Cardiac muscle cell (in vitro differentiated cells and primary cell): ENCODE measurements around the gene IFRD2. TPM values are rescaled to one million over a fixed set of nuclear protein-coding genes. Genes with fewer than 3 reads are reported as not detected.
"Not testable (repeated sequence)": the region's sequence is repeated elsewhere in the genome, so short reads cannot be mapped to it uniquely, and the experiment has no call there.

ENCODE experiments used
- DNase-seq, 2 donors: peaks; one replicate each; pipeline versions ENCODE4 v3.0.0 to v3.0.0-alpha.2; 2010 to 2017; ENCODE audit warnings: low read depth in 1 of 2, low spot score in 1 of 2
- H3K27ac ChIP-seq: fragments of 200-600 bp; sonication (generic); 2 replicates; pipeline ENCODE4 v1.5.1; 2016
- H3K27me3 ChIP-seq: fragments of 200-600 bp; sonication (generic); 2 replicates; pipeline ENCODE4 v1.6.0; 2016; ENCODE audit warnings: control low read depth
- H3K36me3 ChIP-seq: fragments of 200-600 bp; sonication (generic); 2 replicates; pipeline ENCODE4 v1.5.1; 2016; ENCODE audit warnings: control low read depth
- H3K4me1 ChIP-seq: fragments of 200-600 bp; sonication (generic); 2 replicates; pipeline ENCODE4 v1.8.1; 2017; ENCODE audit warnings: low read depth, mild to moderate bottlenecking, mixed run types
- H3K4me3 ChIP-seq: fragments of 200-600 bp; sonication (generic); 2 replicates; pipeline ENCODE4 v1.5.1; 2016; ENCODE audit warnings: mild to moderate bottlenecking
- H3K9me3 ChIP-seq: fragments of 200-600 bp; sonication (generic); 2 replicates; pipeline ENCODE4 v1.5.1; 2017; ENCODE audit warnings: low read depth, mild to moderate bottlenecking, control low read depth
- polyA plus RNA-seq: library from polyadenylated mRNA; unstranded; fragments of >200 nt; fragmentation: Nextera tagmentation; extraction: Ambion mirVana; gene quantifications from 2 replicates; pipeline ENCODE4 v1.2.1, GENCODE V29; 2016
- total RNA-seq: library from RNA; depleted of rRNA; stranded (reverse); fragments of >200 nt; gene quantifications from 2 replicates; pipeline ENCODE4 v1.2.3, GENCODE V29; 2016
- TF ChIP-seq, protein P1 (sequence below): IDR thresholded peaks from 2 replicates; pipeline ENCODE4 v1.5.1; 2012; ENCODE audit warnings: low read depth, mild to moderate bottlenecking, low read length

The IFRD2 gene
- total and polyA plus RNA-seq, 2 experiments from 2014 or later = 61.0 to 110 TPM

- TF ChIP-seq, protein P1, sequence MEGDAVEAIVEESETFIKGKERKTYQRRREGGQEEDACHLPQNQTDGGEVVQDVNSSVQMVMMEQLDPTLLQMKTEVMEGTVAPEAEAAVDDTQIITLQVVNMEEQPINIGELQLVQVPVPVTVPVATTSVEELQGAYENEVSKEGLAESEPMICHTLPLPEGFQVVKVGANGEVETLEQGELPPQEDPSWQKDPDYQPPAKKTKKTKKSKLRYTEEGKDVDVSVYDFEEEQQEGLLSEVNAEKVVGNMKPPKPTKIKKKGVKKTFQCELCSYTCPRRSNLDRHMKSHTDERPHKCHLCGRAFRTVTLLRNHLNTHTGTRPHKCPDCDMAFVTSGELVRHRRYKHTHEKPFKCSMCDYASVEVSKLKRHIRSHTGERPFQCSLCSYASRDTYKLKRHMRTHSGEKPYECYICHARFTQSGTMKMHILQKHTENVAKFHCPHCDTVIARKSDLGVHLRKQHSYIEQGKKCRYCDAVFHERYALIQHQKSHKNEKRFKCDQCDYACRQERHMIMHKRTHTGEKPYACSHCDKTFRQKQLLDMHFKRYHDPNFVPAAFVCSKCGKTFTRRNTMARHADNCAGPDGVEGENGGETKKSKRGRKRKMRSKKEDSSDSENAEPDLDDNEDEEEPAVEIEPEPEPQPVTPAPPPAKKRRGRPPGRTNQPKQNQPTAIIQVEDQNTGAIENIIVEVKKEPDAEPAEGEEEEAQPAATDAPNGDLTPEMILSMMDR = no peak
- H3K36me3 ChIP-seq = no peaks in the 10 kb centered on the region
- no peak for DNase-seq
These were observed 3.7 kb downstream of the IFRD2 start for GRCh38 chr3:50288387-50289007.

DNA sequence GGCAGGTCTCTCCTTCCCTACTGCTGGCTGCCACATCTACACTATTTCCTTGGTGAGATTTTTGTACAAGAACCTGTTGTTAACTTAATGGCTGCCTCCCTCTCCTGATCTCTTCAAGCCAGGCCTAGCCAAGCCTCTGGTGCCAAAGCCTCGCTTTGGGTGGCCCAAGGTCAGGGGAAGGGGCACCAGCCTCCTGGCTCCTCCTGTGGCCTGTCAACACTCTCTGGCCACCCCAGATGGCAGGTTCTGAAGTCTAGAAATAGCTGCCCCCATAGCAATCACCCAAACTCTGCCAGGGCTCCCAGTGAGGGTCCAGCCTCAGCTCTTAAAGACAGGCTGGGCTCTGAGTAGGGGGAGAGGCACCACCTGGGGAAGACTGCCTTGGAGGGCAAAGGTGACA is 5.0 kb downstream of the IFRD2 start:
- no peaks in the 10 kb centered on the region for H3K27me3 ChIP-seq
- TF ChIP-seq, protein P1 = no peak
- H3K36me3 ChIP-seq = no peaks in the 10 kb centered on the region
- no peak overlapping the region for H3K4me3 ChIP-seq
- H3K27ac ChIP-seq = peak overlapping the region; percentile 85
- H3K4me1 ChIP-seq = peaks cover 4% of the 10 kb centered on the region
- H3K9me3 ChIP-seq = no peaks in the 10 kb centered on the region
- DNase-seq = peak in 1 of 2 donors; percentile 55

More at GRCh38 chr3:50288387-50289007, 3.7 kb downstream of the IFRD2 start:
- H3K27me3 ChIP-seq = no peaks in the 10 kb centered on the region
- peak overlapping the region; percentile 85 for H3K27ac ChIP-seq
- H3K4me1 ChIP-seq = peaks cover 4% of the 10 kb centered on the region
- H3K4me3 ChIP-seq = no peak overlapping the region
- H3K9me3 ChIP-seq = no peaks in the 10 kb centered on the region

DNA sequence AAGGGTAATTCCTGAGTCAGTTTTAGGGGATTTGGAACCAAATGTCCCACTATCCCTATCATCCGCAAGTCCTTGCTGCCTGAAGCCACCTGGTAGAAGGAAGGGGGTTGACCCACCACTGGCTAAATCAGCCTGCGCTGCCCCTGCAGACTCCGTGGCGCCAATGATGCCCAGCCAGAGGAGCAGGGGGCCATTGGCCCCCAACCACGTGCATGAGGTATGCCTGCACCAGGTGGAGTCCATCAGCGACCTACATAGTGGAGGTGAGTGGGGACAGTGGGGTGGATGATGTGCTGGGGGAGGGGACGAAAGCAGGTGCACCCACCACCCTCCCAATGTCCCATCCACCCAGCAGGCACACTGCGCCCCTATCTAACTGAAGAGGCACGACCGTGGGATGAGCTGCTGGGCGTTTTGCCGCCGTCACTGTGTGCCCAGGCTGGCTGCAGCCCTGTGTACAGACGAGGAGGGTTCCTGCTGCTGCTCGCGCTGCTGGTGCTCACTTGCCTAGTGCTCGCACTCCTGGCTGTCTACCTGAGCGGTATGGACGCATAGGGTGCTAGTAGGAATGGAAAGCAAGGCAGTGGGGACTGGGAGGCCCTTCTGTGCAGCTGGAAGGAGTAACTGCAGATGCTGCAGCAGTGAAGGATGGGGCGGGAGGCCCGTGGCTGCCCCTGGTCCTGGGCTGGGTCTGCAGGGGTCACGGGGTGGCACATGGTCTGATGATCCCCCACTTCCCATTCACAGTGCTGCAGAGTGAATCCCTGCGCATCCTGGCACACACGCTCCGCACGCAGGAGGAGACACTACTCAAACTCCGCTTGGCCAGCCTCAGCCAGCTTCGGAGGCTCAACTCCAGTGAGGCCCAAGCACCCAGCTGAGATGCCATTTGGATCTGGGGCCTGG is 5.7 kb downstream of the IFRD2 start:
- DNase-seq = no peak
- Histone ChIP-seq H3K4me1 (peaks cover 3% of the 10 kb centered on the region), H3K27me3 (no peaks in the 10 kb centered on the region), H3K27ac (peak overlapping the region; percentile 85), H3K4me3 (no peak overlapping the region), H3K36me3 (no peaks in the 10 kb centered on the region), H3K9me3 (no peaks in the 10 kb centered on the region)
- TF ChIP-seq, protein P1 = no peak

GRCh38 chr3:50284121-50284520 is 8.1 kb downstream of the IFRD2 start:
- H3K36me3 ChIP-seq, H3K27me3 ChIP-seq, H3K9me3 ChIP-seq, DNase-seq, H3K4me3 ChIP-seq, H3K4me1 ChIP-seq, H3K27ac ChIP-seq: not testable (repeated sequence)

DNA sequence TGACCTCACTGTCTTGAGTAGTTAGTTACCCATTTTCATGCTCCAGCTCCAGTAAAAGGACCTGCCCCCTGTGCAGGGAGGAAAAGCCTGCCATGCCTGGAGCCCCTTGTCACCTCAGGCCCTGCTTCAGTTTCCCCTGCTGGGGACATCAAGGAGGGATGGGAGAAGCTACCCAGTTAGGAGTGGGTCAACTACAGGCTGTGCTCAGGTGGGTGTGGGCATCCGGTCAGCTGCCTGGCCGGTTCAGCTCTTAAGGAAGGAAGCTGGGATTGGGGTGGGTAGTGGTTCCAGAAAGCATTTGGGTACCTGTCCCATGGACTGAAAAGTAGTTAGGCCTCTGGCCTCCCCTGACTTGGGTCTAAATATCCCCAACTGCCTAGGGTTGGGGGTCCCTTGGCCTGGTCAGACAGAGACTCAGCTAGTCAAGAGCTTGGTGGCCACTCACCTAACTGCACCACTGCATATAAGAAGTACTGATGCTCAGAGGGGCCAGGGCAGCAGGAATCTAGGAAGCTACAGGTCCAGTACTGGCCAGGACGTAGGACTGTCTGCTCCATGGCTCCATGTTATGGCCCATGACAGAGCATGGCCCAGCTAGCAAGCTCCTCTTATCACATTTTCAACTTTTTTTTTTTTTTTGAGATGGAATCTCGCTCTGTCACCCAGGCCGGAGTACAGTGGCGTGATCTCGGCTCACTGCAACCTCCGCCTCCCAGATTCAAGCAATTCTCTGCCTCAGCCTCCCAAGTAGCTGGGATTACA is 12.8 kb downstream of the IFRD2 start:
- Histone ChIP-seq H3K9me3 (no peaks in the 10 kb centered on the region), H3K4me3 (no peak overlapping the region), H3K36me3 (no peaks in the 10 kb centered on the region), H3K4me1 (peaks cover 14% of the 10 kb centered on the region), H3K27ac (peak overlapping the region; percentile 76), H3K27me3 (peaks cover 22% of the 10 kb centered on the region)
- DNase-seq = no peak
- TF ChIP-seq, protein P1 = no peak
